K562 (cell line): ENCODE measurements around the gene SLC4A1. TPM values are rescaled to one million over a fixed set of nuclear protein-coding genes. Genes with fewer than 3 reads are reported as not detected.
A peak's percentile ranks its signal among the peaks of the same experiment; 100 is the strongest.

Experiments
- ATAC-seq: fragments of 200-7000 bp; cut with Tn5 transposase; 3 replicates; pipeline ENCODE4 v1.9.1; 2020; ENCODE audit warnings: moderate library complexity
- BruUV-seq: library from RNA; stranded (reverse); fragments of 400-500 nt; replicated peaks from 2 replicates; lab custom pipeline; 2021; lab: Mats Ljungman, UMichigan
- CTCF ChIA-PET: fragments of 300-600 bp; formaldehyde crosslinking; extraction: SDS; loops from one replicate; lab custom pipeline; 2021; ENCODE audit warnings: low intra/inter-chr PET ratio; lab: Yijun Ruan, JAX
- POLR2A ChIA-PET: fragments of 300-600, 350-650 bp; sonication (Branson Sonifier 250); formaldehyde crosslinking; extraction: SDS; loops from one replicate; lab custom pipeline; 2021; ENCODE audit warnings: antibody characterized with exemption, inconsistent platforms; lab: Yijun Ruan, JAX
- DNase-seq, 4 experiments: peaks; one replicate each; pipeline versions ENCODE4 v3.0.0 to v3.0.0-alpha.2; 2011 to 2018; ENCODE audit warnings: low spot score in 3 of 4, mixed read lengths in 3 of 4; ENCODE audit errors: extremely low read depth in 1 of 4
- FAIRE-seq: peaks from 2 replicates; lab custom pipeline; 2011; peaks lifted over from hg19 to GRCh38; lab: Jason Lieb, UNC
- H2AFZ ChIP-seq: 2 replicates; pipeline ENCODE4 v1.6.0; 2011; ENCODE audit warnings: low read depth, low read length, control low read depth, inconsistent platforms
- H3K27ac ChIP-seq: fragments of 200-600 bp; 3 replicates; pipeline ENCODE4 v1.8.0; 2011; ENCODE audit warnings: low read depth, mild to moderate bottlenecking, control low read depth, inconsistent platforms, low read length, moderate library complexity, mixed read lengths; ENCODE audit errors: extremely low read depth
- H3K27me3 ChIP-seq, 2 experiments: fragments of 300-600 bp in 1 of 2; 2 replicates in 1 of 2; 3 replicates in 1 of 2; pipeline versions ENCODE4 v1.6.0 to v1.8.0; 2011; ENCODE audit warnings: inconsistent platforms in 2 of 2, low read length in 2 of 2, mild to moderate bottlenecking in 1 of 2, mixed read lengths in 1 of 2, moderate library complexity in 1 of 2; ENCODE audit not compliant: control insufficient read depth in 2 of 2, insufficient read depth in 2 of 2
- H3K36me3 ChIP-seq: fragments of 300-600 bp; 3 replicates; pipeline ENCODE4 v1.8.0; 2011; ENCODE audit warnings: mild to moderate bottlenecking, low read length, inconsistent platforms; ENCODE audit not compliant: control insufficient read depth, insufficient read depth
- H3K4me1 ChIP-seq, 2 experiments: fragments of 200-600 bp in 1 of 2; replicated peaks in 1 of 2; 2 replicates in 1 of 2; 3 replicates in 1 of 2; pipeline versions ENCODE4 v1.5.1 to v1.8.0; 2011; ENCODE audit warnings: inconsistent platforms in 2 of 2, low read length in 2 of 2, mild to moderate bottlenecking in 1 of 2, mixed read lengths in 1 of 2, moderate library complexity in 1 of 2; ENCODE audit not compliant: control insufficient read depth in 2 of 2, insufficient read depth in 2 of 2
- H3K4me2 ChIP-seq: 2 replicates; pipeline ENCODE4 v1.6.1; 2011; ENCODE audit warnings: low read length, control low read depth, inconsistent platforms, mixed read lengths; ENCODE audit not compliant: insufficient read depth
- H3K4me3 ChIP-seq: fragments of 200-600 bp; sonication (generic), shearing (Covaris generic); 2 replicates; pipeline ENCODE4 v1.5.1; 2016; ENCODE audit warnings: control low read depth, inconsistent platforms
- H3K79me2 ChIP-seq: fragments of 200-600 bp; 3 replicates; pipeline ENCODE4 v1.8.0; 2011; ENCODE audit warnings: low read length, inconsistent platforms; ENCODE audit not compliant: control insufficient read depth, insufficient read depth
- H3K9ac ChIP-seq, 2 experiments: 2 replicates each; pipeline versions ENCODE4 v1.6.0 to v1.6.1; 2011; ENCODE audit warnings: low read depth in 2 of 2, low read length in 2 of 2, control low read depth in 1 of 2, inconsistent platforms in 1 of 2, mild to moderate bottlenecking in 1 of 2, mixed read lengths in 1 of 2; ENCODE audit not compliant: insufficient read depth in 1 of 2
- H3K9me1 ChIP-seq: one replicate; pipeline ENCODE4 v1.6.0; 2011; ENCODE audit warnings: inconsistent platforms, mild to moderate bottlenecking, low read length, moderate library complexity; ENCODE audit not compliant: control insufficient read depth, insufficient read depth
- H3K9me3 ChIP-seq: replicated peaks from 2 replicates; pipeline ENCODE4 v1.5.1; 2011; ENCODE audit warnings: low read depth, low read length, inconsistent platforms; ENCODE audit not compliant: control insufficient read depth, insufficient read depth
- H4K20me1 ChIP-seq: replicated peaks from 2 replicates; pipeline ENCODE4 v1.6.1; 2011; ENCODE audit warnings: low read length, inconsistent platforms, mixed read lengths; ENCODE audit not compliant: control insufficient read depth, insufficient read depth
- AFF1 ChIP-seq, 2 experiments: fragments of 450-650 bp; IDR thresholded peaks; 2 replicates each; pipeline ENCODE4 v1.6.1; 2018; ENCODE audit warnings: mild to moderate bottlenecking in 2 of 2, low read depth in 1 of 2; ENCODE audit not compliant: partially characterized antibody in 2 of 2
- BRD9 ChIP-seq: fragments of 450-650 bp; IDR thresholded peaks from 2 replicates; pipeline ENCODE4 v1.6.1; 2018; ENCODE audit warnings: low read depth; ENCODE audit not compliant: partially characterized antibody
- BRF1 ChIP-seq: IDR thresholded peaks from 3 replicates; pipeline ENCODE4 v1.6.1; 2011; ENCODE audit warnings: borderline replicate concordance, mild to moderate bottlenecking; ENCODE audit not compliant: insufficient read length; ENCODE audit errors: extremely low read depth
- GABPA ChIP-seq: fragments of 200-800 bp; sonication (Bioruptor generic); conservative IDR thresholded peaks from 2 replicates; pipeline ENCODE4 v1.6.1; 2016; ENCODE audit warnings: low read depth, missing genetic modification characterization, missing compliant biosample characterization
- GATA2 ChIP-seq: sonication (generic); formaldehyde crosslinking; IDR thresholded peaks from 2 replicates; pipeline ENCODE4 v1.4.0; 2020; ENCODE audit warnings: mild to moderate bottlenecking, missing genetic modification reagents
- KAT8 ChIP-seq: fragments of 450-650 bp; IDR thresholded peaks from 2 replicates; pipeline ENCODE4 v1.6.1; 2016; ENCODE audit warnings: low read depth, mild to moderate bottlenecking
- NR2C2 ChIP-seq, 2 experiments: fragments of 200-800 bp in 1 of 2; sonication (Bioruptor generic) in 1 of 2; sonication (generic) in 1 of 2; formaldehyde crosslinking in 1 of 2; IDR thresholded peaks; 2 replicates each; pipeline versions ENCODE4 v1.6.1 to v1.8.0; 2016 to 2022; ENCODE audit warnings: mild to moderate bottlenecking in 1 of 2, missing compliant biosample characterization in 1 of 2, missing genetic modification characterization in 1 of 2, missing genetic modification reagents in 1 of 2
- RBM25 ChIP-seq: fragments of 200-400 bp; formaldehyde crosslinking; IDR thresholded peaks from 2 replicates; pipeline ENCODE4 v1.6.1; 2018; ENCODE audit warnings: low read length, low read depth, moderate library complexity; ENCODE audit not compliant: severe bottlenecking
- RNF219 ChIP-seq: fragments of 250-450 bp; sonication (Bioruptor Pico); IDR thresholded peaks from 2 replicates; pipeline ENCODE4 v1.5.0; 2022; ENCODE audit warnings: mild to moderate bottlenecking
- STAT5B ChIP-seq: fragments of 250-450 bp; sonication (Bioruptor Pico); IDR thresholded peaks from 2 replicates; pipeline ENCODE4 v1.8.0; 2021; ENCODE audit warnings: mild to moderate bottlenecking, inconsistent platforms
- ZBTB7A ChIP-seq: IDR thresholded peaks from 2 replicates; pipeline ENCODE4 v1.6.1; 2011; ENCODE audit warnings: low read depth, mild to moderate bottlenecking, low read length, moderate library complexity, borderline replicate concordance; ENCODE audit not compliant: control insufficient read depth
- ZFP36 ChIP-seq: fragments of 150-350 bp; IDR thresholded peaks from 2 replicates; pipeline ENCODE4 v1.6.1; 2018; ENCODE audit warnings: low read length, low read depth; ENCODE audit not compliant: partially characterized antibody
- ZFPM2 ChIP-seq: fragments of 250-450 bp; sonication (Bioruptor Pico); IDR thresholded peaks from 2 replicates; pipeline ENCODE4 v1.5.1; 2022; ENCODE audit warnings: mild to moderate bottlenecking
- ZNF316 ChIP-seq: fragments of 450-650 bp; IDR thresholded peaks from 2 replicates; pipeline ENCODE4 v1.6.1; 2016
- ZNF717 ChIP-seq: fragments of 250-450 bp; sonication (Bioruptor Pico); IDR thresholded peaks from 2 replicates; pipeline ENCODE4 v1.5.0; 2021
- WGBS: fragments of 100-300 bp; shearing (Covaris generic); methylation state at CpG from one replicate; pipeline ENCODE4 v1.1.6; 2016; ENCODE audit warnings: low coverage, mixed read lengths; ENCODE audit not compliant: insufficient coverage; ENCODE audit errors: missing lambda C conversion rate; 5-methylcytosine and 5-hydroxymethylcytosine counted together
- in situ Hi-C: fragments of 300-500 bp; cut with MboI; formaldehyde crosslinking; loops from 4 replicates; pipeline ENCODE4 v1.15.0; 2018; ENCODE audit warnings: inconsistent platforms, mixed read lengths
- intact Hi-C: fragments of 100-400 bp; cut with micrococcal nuclease; formaldehyde crosslinking; loops from 2 replicates; pipeline ENCODE4 v1.14.2; 2022
- polyA plus RNA-seq, 8 experiments: library from polyadenylated mRNA; depleted of rRNA in 4 of 8; stranded (reverse) in 5 of 8; unstranded in 3 of 8; fragments of >200 nt; fragmentation: Nextera tagmentation in 2 of 8; fragmentation: Illumina TruSeq in 1 of 8; extraction: Ambion mirVana in 2 of 8; extraction: Trizol in 1 of 8; gene quantifications; 2 replicates each; pipeline versions ENCODE4 v1.2.1 to v1.2.3, GENCODE V29; 2011 to 2014; ENCODE audit warnings: inconsistent platforms in 1 of 8, missing spikeins in 1 of 8
- total RNA-seq, 7 experiments: library from RNA; depleted of rRNA in 6 of 7; stranded (reverse); fragments of >200 nt in 6 of 7; fragmentation: Illumina TruSeq in 2 of 7; extraction: Trizol in 2 of 7; gene quantifications; 2 replicates each; pipeline versions ENCODE4 v1.2.1 to v1.2.3, GENCODE V29; 2011 to 2021; ENCODE audit warnings: low replicate concordance in 1 of 7

SLC4A1 gene
- total and polyA plus RNA-seq, 9 of the 15 experiments (the other 6 are each of a cell fraction or from before 2014, with no cell fraction given): 0.14 to 1.00 (median 0.53) TPM

- in situ Hi-C loops: no loop called here
- no peaks in the 10 kb centered on the region for H3K79me2 ChIP-seq
- H3K9me3 ChIP-seq: no peaks in the 10 kb centered on the region
- DNase-seq (no peak), ATAC-seq (no peak), FAIRE-seq (no peak)
- H2AFZ ChIP-seq: no peak overlapping the region
- H3K9me1 ChIP-seq: no peaks in the 10 kb centered on the region
- no peak overlapping the region for H3K4me3 ChIP-seq
- H3K27ac ChIP-seq: no peak overlapping the region
- H4K20me1 ChIP-seq: peaks cover 4% of the 10 kb centered on the region; the same call in 1 of the 2 replicates
- ChIA-PET POLR2A (interaction anchor here (2.7 kb wide), 1 partner anchor 11 kb away, joined by 8 read pairs; no protein-coding TSS in a partner anchor), CTCF (no interaction called here)
- peak overlapping the region in 1 of 2 experiments; percentile 53; a peak in 2 of 4 replicates for H3K9ac ChIP-seq
- no TSS peak for BruUV-seq
- no peaks in the 10 kb centered on the region for H3K36me3 ChIP-seq
- H3K4me1 ChIP-seq: peaks cover 25 to 39% of the 10 kb centered on the region in 2 experiments; a peak in 4 of 5 replicates
- no peak overlapping the region for H3K4me2 ChIP-seq
- 16% methylated on average over 10 of the region's 10 CpGs for WGBS
- intact Hi-C loops: loop anchor here (2.0 kb wide), 1 partner anchor 27 kb away; no protein-coding TSS in a partner anchor
- peaks cover 0 to 8% of the 10 kb centered on the region in 2 experiments; a peak in 1 of 5 replicates for H3K27me3 ChIP-seq
- TF ChIP-seq ZNF717 (CRISPR knock-in tag) (no peak), RBM25 (peak; percentile 71), AFF1 (IDR thresholded peaks at IDR 0.05; ENCODE audit: low read depth in 1 of 2, partially characterized antibody in 2 of 2) (no peak), ZNF316 (no peak), GABPA (tag) (no peak), RNF219 (CRISPR knock-in tag) (no peak), ZBTB7A (peak; percentile 59; the same call in 1 of the 2 replicates), BRD9 (peak; percentile 78), NR2C2 (CRISPR knock-in tag; IDR thresholded peaks at IDR 0.05) (no peak), NR2C2 (tag; IDR thresholded peaks at IDR 0.05) (0 out of 2 replicates have a peak, but pooled peaks have one; percentile 7), ZFP36 (peak; percentile 24), ZFPM2 (CRISPR knock-in tag) (no peak), BRF1 (no peak), KAT8 (no peak), GATA2 (CRISPR knock-in tag) (no peak), STAT5B (CRISPR knock-in tag) (no peak)
Measured at GRCh38 chr17:44247876-44248736, 19.8 kb downstream of the SLC4A1 start.
